ENCODE results near the gene HOXB3.

DNA sequence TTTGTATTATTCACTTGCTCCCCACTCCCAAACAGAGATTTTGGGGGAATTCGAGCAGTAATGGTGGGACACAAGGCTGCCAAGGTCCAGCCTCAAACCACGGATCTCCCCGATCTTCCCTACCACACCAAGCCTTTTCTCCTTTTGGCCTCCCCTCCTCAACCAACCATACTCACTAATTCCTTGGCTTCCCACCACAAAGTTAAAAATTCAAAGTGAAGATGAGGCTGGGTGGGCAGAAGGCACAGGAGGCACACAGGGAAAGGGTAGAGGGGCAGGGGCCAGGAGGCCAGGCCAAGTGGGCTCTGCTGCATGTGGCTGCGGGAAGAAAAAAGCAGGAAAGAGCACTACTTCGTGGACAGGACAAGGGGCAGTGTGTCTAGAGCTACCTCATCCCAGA, 27.1 kb downstream of the HOXB3 start:
- TF ChIP-seq EP300 (conservative IDR thresholded peaks at IDR 0.05; ENCODE audit: poor library complexity, severe bottlenecking) = no peak
- TF ChIP-seq, protein P1, sequence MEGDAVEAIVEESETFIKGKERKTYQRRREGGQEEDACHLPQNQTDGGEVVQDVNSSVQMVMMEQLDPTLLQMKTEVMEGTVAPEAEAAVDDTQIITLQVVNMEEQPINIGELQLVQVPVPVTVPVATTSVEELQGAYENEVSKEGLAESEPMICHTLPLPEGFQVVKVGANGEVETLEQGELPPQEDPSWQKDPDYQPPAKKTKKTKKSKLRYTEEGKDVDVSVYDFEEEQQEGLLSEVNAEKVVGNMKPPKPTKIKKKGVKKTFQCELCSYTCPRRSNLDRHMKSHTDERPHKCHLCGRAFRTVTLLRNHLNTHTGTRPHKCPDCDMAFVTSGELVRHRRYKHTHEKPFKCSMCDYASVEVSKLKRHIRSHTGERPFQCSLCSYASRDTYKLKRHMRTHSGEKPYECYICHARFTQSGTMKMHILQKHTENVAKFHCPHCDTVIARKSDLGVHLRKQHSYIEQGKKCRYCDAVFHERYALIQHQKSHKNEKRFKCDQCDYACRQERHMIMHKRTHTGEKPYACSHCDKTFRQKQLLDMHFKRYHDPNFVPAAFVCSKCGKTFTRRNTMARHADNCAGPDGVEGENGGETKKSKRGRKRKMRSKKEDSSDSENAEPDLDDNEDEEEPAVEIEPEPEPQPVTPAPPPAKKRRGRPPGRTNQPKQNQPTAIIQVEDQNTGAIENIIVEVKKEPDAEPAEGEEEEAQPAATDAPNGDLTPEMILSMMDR (IDR thresholded peaks at IDR 0.05; ENCODE audit: poor library complexity, severe bottlenecking) = no peak
- TF ChIP-seq, protein P2, sequence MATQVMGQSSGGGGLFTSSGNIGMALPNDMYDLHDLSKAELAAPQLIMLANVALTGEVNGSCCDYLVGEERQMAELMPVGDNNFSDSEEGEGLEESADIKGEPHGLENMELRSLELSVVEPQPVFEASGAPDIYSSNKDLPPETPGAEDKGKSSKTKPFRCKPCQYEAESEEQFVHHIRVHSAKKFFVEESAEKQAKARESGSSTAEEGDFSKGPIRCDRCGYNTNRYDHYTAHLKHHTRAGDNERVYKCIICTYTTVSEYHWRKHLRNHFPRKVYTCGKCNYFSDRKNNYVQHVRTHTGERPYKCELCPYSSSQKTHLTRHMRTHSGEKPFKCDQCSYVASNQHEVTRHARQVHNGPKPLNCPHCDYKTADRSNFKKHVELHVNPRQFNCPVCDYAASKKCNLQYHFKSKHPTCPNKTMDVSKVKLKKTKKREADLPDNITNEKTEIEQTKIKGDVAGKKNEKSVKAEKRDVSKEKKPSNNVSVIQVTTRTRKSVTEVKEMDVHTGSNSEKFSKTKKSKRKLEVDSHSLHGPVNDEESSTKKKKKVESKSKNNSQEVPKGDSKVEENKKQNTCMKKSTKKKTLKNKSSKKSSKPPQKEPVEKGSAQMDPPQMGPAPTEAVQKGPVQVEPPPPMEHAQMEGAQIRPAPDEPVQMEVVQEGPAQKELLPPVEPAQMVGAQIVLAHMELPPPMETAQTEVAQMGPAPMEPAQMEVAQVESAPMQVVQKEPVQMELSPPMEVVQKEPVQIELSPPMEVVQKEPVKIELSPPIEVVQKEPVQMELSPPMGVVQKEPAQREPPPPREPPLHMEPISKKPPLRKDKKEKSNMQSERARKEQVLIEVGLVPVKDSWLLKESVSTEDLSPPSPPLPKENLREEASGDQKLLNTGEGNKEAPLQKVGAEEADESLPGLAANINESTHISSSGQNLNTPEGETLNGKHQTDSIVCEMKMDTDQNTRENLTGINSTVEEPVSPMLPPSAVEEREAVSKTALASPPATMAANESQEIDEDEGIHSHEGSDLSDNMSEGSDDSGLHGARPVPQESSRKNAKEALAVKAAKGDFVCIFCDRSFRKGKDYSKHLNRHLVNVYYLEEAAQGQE (IDR thresholded peaks at IDR 0.05; ENCODE audit: borderline replicate concordance) = no peak

All from neural cell (in vitro differentiated cells).